ENCODE measurements around the gene TRIM17. TPM values are rescaled to one million over a fixed set of nuclear protein-coding genes. Genes with fewer than 3 reads are reported as not detected.

The TRIM17 gene
- total and polyA plus RNA-seq, 9 of the 15 experiments (the other 6 are each of a cell fraction or from before 2014, with no cell fraction given), result not detected

- TF ChIP-seq POLR2AphosphoS5 (IDR thresholded peaks at IDR 0.05; ENCODE audit: control insufficient read depth, insufficient read depth, low read depth, low read length) (peak; percentile 86), SOX6 (IDR thresholded peaks at IDR 0.05) (peak; percentile 76), FOXA3 (CRISPR knock-in tag; conservative IDR thresholded peaks at IDR 0.05 in 1 of 2, IDR thresholded peaks at IDR 0.05 in 1 of 2) (no peak), NELFE (IDR thresholded peaks at IDR 0.05; ENCODE audit: insufficient read depth, insufficient read length) (no peak), PHF20 (IDR thresholded peaks at IDR 0.05; ENCODE audit: partially characterized antibody) (no peak), ZNF280A (IDR thresholded peaks at IDR 0.05; ENCODE audit: low read depth, partially characterized antibody) (no peak), TEAD4 (IDR thresholded peaks at IDR 0.05; ENCODE audit: low read length) (peak; percentile 94), TEAD4 (CRISPR knock-in tag; IDR thresholded peaks at IDR 0.05; ENCODE audit: borderline replicate concordance) (no peak; the same call in 1 of the 2 replicates), IFI16 (CRISPR knock-in tag; IDR thresholded peaks at IDR 0.05) (no peak), TAF15 (IDR thresholded peaks at IDR 0.05; ENCODE audit: low read depth, low read length) (no peak), GABPA (tag; conservative IDR thresholded peaks at IDR 0.05; ENCODE audit: low read depth) (0 out of 2 replicates have a peak, but pooled peaks have one; percentile 25), ZNF780A (CRISPR knock-in tag; IDR thresholded peaks at IDR 0.05) (no peak), SP1 (CRISPR knock-in tag; IDR thresholded peaks at IDR 0.05) (no peak), BRD4 (IDR thresholded peaks at IDR 0.05) (no peak), ZHX1 (conservative IDR thresholded peaks at IDR 0.05; ENCODE audit: low read length) (no peak), NONO (IDR thresholded peaks at IDR 0.05; ENCODE audit: low read depth in 2 of 2, low read length in 1 of 2) (peak in 1 of 2 experiments; percentile 58; a peak in 1 of 4 replicates), HIVEP1 (CRISPR knock-in tag; IDR thresholded peaks at IDR 0.05) (no peak), NCOA2 (IDR thresholded peaks at IDR 0.05; ENCODE audit: partially characterized antibody in 2 of 2) (no peak), FUS (optimal IDR thresholded peaks at IDR 0.05; ENCODE audit: low read depth, low read length) (no peak), DDX20 (tag; IDR thresholded peaks at IDR 0.05; ENCODE audit: low read depth) (no peak), ZNF316 (IDR thresholded peaks at IDR 0.05) (no peak)
Measured at GRCh38 chr1:228420968-228421826, 4.5 kb upstream of the TRIM17 start (continued).

Data from K562 (cell line).